ENCODE data around the gene VSX2. TPM values are rescaled to one million over a fixed set of nuclear protein-coding genes. Genes with fewer than 3 reads are reported as not detected.

Gene VSX2
- total and polyA plus RNA-seq, 2 of the 13 experiments (the other 11 are each of a cell fraction or from before 2014, with no cell fraction given), result 0.05 TPM; not detected in 1

DNA sequence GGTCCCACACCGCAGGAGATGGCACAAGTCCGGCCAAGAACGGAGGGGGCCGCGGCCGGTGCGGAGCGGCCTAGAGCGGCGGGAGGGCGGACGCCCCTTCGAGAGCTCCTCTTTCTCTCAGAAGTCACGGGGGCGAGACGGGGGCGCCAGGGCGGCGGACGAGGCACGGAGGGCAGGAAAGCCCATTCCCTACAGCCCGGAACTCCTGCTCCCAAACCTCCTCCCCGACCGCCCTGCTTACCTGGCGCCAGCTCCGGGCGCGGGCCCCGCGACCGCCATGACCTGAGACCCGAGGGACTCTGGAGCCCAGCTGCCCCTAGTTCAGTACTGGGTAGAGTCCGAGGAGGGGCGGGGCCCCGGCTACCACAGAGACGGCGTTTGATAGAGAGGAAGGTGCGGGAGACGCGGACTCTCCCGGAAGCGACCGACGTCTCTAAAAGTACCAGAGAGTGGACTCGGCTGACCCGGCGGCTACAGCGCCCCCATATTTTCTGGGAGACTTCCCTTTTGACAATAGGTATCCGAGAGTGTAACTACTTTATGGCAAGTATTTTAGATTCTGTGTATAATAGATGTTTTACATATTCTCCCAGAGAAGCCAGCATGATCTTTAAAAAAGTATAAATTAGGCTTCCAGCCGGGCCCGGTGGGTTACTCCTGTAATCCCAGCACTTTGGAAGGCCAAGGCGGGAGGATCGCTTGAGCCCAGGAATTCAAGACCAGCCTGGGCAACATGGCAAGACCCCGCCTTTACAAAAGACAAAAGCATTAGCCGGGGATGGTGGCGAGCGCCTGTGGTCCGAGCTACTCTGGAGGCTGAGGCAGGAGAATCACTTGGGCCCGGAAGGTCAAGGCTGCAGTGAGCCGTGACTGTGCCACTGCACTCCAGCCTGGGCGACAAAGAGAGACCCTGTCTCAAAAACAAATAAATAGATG, 63.7 kb downstream of the VSX2 start, which contains the start of gene ABCD4 (continued):
- TF ChIP-seq ZBTB7A (CRISPR knock-in tag; IDR thresholded peaks at IDR 0.05) (peak; percentile 87; the same call in 1 of the 2 replicates), GABPA (IDR thresholded peaks at IDR 0.05; ENCODE audit: low read depth, low read length) (peak; percentile 48; the same call in 1 of the 2 replicates), GABPA (CRISPR knock-in tag; IDR thresholded peaks at IDR 0.05; ENCODE audit: low read depth) (peak; percentile 93), SUZ12 (IDR thresholded peaks at IDR 0.05; ENCODE audit: low read depth, low read length) (no peak), NFE2L2 (IDR thresholded peaks at IDR 0.05; ENCODE audit: low read length) (0 out of 2 replicates have a peak, but pooled peaks have one; percentile 2), NR2F1 (CRISPR knock-in tag; IDR thresholded peaks at IDR 0.05) (no peak; a peak in 1 of 4 replicates), ZNF619 (CRISPR knock-in tag; IDR thresholded peaks at IDR 0.05) (no peak), NFATC3 (CRISPR knock-in tag; IDR thresholded peaks at IDR 0.05) (no peak), ZNF550 (CRISPR knock-in tag; IDR thresholded peaks at IDR 0.05; ENCODE audit: borderline replicate concordance) (peak; percentile 79; the same call in 1 of the 2 replicates), ZNF569 (CRISPR knock-in tag; IDR thresholded peaks at IDR 0.05; ENCODE audit: borderline replicate concordance) (peak; percentile 88; the same call in 1 of the 2 replicates), ZNF780A (CRISPR knock-in tag; IDR thresholded peaks at IDR 0.05) (no peak), ZSCAN12 (CRISPR knock-in tag; IDR thresholded peaks at IDR 0.05) (no peak), KLF6 (CRISPR knock-in tag; IDR thresholded peaks at IDR 0.05) (0 out of 2 replicates have a peak, but pooled peaks have one; percentile 46), ZNF703 (CRISPR knock-in tag; IDR thresholded peaks at IDR 0.05; ENCODE audit: borderline replicate concordance) (peak; percentile 38; the same call in 1 of the 2 replicates), ZNF510 (CRISPR knock-in tag; IDR thresholded peaks at IDR 0.05; ENCODE audit: low read depth) (no peak), WIZ (CRISPR knock-in tag; IDR thresholded peaks at IDR 0.05) (no peak), ZNF33A (CRISPR knock-in tag; IDR thresholded peaks at IDR 0.05; ENCODE audit: borderline replicate concordance) (no peak), FOXA3 (CRISPR knock-in tag; IDR thresholded peaks at IDR 0.05) (no peak)
- TF ChIP-seq, protein P1, sequence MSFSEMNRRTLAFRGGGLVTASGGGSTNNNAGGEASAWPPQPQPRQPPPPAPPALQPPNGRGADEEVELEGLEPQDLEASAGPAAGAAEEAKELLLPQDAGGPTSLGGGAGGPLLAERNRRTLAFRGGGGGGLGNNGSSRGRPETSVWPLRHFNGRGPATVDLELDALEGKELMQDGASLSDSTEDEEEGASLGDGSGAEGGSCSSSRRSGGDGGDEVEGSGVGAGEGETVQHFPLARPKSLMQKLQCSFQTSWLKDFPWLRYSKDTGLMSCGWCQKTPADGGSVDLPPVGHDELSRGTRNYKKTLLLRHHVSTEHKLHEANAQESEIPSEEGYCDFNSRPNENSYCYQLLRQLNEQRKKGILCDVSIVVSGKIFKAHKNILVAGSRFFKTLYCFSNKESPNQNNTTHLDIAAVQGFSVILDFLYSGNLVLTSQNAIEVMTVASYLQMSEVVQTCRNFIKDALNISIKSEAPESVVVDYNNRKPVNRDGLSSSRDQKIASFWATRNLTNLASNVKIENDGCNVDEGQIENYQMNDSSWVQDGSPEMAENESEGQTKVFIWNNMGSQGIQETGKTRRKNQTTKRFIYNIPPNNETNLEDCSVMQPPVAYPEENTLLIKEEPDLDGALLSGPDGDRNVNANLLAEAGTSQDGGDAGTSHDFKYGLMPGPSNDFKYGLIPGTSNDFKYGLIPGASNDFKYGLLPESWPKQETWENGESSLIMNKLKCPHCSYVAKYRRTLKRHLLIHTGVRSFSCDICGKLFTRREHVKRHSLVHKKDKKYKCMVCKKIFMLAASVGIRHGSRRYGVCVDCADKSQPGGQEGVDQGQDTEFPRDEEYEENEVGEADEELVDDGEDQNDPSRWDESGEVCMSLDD (CRISPR knock-in tag; IDR thresholded peaks at IDR 0.05; ENCODE audit: borderline replicate concordance), result no peak
- TF ChIP-seq, protein P2, sequence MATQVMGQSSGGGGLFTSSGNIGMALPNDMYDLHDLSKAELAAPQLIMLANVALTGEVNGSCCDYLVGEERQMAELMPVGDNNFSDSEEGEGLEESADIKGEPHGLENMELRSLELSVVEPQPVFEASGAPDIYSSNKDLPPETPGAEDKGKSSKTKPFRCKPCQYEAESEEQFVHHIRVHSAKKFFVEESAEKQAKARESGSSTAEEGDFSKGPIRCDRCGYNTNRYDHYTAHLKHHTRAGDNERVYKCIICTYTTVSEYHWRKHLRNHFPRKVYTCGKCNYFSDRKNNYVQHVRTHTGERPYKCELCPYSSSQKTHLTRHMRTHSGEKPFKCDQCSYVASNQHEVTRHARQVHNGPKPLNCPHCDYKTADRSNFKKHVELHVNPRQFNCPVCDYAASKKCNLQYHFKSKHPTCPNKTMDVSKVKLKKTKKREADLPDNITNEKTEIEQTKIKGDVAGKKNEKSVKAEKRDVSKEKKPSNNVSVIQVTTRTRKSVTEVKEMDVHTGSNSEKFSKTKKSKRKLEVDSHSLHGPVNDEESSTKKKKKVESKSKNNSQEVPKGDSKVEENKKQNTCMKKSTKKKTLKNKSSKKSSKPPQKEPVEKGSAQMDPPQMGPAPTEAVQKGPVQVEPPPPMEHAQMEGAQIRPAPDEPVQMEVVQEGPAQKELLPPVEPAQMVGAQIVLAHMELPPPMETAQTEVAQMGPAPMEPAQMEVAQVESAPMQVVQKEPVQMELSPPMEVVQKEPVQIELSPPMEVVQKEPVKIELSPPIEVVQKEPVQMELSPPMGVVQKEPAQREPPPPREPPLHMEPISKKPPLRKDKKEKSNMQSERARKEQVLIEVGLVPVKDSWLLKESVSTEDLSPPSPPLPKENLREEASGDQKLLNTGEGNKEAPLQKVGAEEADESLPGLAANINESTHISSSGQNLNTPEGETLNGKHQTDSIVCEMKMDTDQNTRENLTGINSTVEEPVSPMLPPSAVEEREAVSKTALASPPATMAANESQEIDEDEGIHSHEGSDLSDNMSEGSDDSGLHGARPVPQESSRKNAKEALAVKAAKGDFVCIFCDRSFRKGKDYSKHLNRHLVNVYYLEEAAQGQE (IDR thresholded peaks at IDR 0.05; ENCODE audit: borderline replicate concordance in 1 of 2, low read depth in 1 of 2, low read length in 2 of 2), result peak in 1 of 2 experiments; percentile 75; a peak in 1 of 4 replicates
- TF ChIP-seq, protein P3, sequence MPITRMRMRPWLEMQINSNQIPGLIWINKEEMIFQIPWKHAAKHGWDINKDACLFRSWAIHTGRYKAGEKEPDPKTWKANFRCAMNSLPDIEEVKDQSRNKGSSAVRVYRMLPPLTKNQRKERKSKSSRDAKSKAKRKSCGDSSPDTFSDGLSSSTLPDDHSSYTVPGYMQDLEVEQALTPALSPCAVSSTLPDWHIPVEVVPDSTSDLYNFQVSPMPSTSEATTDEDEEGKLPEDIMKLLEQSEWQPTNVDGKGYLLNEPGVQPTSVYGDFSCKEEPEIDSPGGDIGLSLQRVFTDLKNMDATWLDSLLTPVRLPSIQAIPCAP (CRISPR knock-in tag; IDR thresholded peaks at IDR 0.05; ENCODE audit: low read depth), result no peak

Measured in HepG2 (cell line).